ENCODE data around the gene ZBTB44. TPM values are rescaled to one million over a fixed set of nuclear protein-coding genes. Genes with fewer than 3 reads are reported as not detected.

Gene ZBTB44, protein sequence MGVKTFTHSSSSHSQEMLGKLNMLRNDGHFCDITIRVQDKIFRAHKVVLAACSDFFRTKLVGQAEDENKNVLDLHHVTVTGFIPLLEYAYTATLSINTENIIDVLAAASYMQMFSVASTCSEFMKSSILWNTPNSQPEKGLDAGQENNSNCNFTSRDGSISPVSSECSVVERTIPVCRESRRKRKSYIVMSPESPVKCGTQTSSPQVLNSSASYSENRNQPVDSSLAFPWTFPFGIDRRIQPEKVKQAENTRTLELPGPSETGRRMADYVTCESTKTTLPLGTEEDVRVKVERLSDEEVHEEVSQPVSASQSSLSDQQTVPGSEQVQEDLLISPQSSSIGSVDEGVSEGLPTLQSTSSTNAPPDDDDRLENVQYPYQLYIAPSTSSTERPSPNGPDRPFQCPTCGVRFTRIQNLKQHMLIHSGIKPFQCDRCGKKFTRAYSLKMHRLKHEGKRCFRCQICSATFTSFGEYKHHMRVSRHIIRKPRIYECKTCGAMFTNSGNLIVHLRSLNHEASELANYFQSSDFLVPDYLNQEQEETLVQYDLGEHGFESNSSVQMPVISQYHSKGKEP
- 5.0 and 6.9 TPM in 2 replicates for polyA plus RNA-seq (2012; rRNA removed)
- polyA plus RNA-seq (2012; cell fraction: cytosol; rRNA removed): 5.8 and 6.4 TPM in 2 replicates
- 7.8 and 15.1 TPM in 2 replicates for polyA plus RNA-seq (2012; cell fraction: nucleus; rRNA removed)

DNA sequence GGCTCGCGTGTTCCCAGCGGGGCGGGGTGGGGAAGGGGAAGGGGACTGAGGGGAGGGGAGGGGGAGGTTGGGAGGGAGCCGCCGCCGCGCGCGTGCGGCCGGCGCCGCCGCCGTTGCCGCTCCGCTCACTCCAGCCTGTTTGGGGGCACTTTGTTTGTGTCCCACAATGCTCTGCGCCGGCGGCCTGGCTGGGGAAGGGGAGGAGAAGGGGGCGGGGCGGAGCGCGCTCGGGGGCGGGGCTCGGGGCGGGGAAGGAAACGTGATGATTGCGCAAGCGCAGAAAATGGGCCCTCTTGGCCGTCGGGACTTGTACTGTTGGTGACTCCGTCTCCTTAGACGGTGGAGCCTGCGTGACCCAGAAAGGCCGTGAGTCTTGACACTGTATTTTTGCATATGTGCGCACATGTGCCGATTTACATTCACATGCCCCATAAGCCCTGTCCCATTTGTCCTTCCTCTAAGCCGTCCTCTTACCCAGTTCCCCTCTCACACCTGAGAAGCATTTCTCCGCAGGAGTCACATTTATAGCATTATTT lies at the start of gene ZBTB44:
Gene ZBTB44 (minus strand): TSS at position 168 of the 536 bp plus-strand sequence. CDS start 53,044 bp downstream, outside the sequence.
- DNase-seq: peak; percentile 98
- H3K27ac ChIP-seq (ENCODE audit: low read depth in 2 of 2, low read length in 1 of 2): peak within 1 kb of the TSS; percentile 63 to 82
- H3F3A ChIP-seq (replicated peaks; ENCODE audit: insufficient read depth): peaks cover 3% of the 10 kb centered on the region
- TF ChIP-seq NFIC (IDR thresholded peaks at IDR 0.05; ENCODE audit: borderline replicate concordance) (no peak), POLR2AphosphoS5 (IDR thresholded peaks at IDR 0.05; ENCODE audit: low read depth, low read length) (peak; percentile 63), NRF1 (IDR thresholded peaks at IDR 0.05; ENCODE audit: low read depth, low read length) (0 out of 2 replicates have a peak, but pooled peaks have one; percentile 17)
- peak within 1 kb of the TSS; percentile 69 to 74 for H3K4me3 ChIP-seq (ENCODE audit: low read depth in 2 of 2, low read length in 1 of 2)
- POLR2A ChIA-PET: no interaction called here
- no peaks in the 10 kb centered on the region for H3K27me3 ChIP-seq (ENCODE audit: insufficient read depth)
- H3K4me2 ChIP-seq: peak within 1 kb of the TSS; percentile 84
- H3K9me3 ChIP-seq: no peaks in the 10 kb centered on the region
- peak within 1 kb of the TSS; percentile 80 for H3K9ac ChIP-seq
- CTCF ChIA-PET: no interaction called here
- H4K20me1 ChIP-seq (ENCODE audit: insufficient read depth): no peaks in the 10 kb centered on the region
- WGBS (ENCODE audit: low lambda C conversion rate): 8% methylated on average over 21 of the region's 42 CpGs
- H2AFZ ChIP-seq (ENCODE audit: low read depth): peak within 1 kb of the TSS; percentile 100
- no peaks in the 10 kb centered on the region for H3K9me2 ChIP-seq
- H3K79me2 ChIP-seq (ENCODE audit: insufficient read depth): peaks cover 40% of the 10 kb centered on the region
- H3K4me1 ChIP-seq (ENCODE audit: control insufficient read depth in 1 of 2, insufficient read depth in 2 of 2, low read depth in 1 of 2, low read length in 1 of 2): peaks cover 8% of the 10 kb centered on the region in 2 experiments; a peak in 3 of 4 replicates
- H3K36me3 ChIP-seq (replicated peaks in 1 of 2; ENCODE audit: control insufficient read depth in 1 of 2, insufficient read depth in 2 of 2, low read length in 1 of 2): no peaks in the 10 kb centered on the region

DNA sequence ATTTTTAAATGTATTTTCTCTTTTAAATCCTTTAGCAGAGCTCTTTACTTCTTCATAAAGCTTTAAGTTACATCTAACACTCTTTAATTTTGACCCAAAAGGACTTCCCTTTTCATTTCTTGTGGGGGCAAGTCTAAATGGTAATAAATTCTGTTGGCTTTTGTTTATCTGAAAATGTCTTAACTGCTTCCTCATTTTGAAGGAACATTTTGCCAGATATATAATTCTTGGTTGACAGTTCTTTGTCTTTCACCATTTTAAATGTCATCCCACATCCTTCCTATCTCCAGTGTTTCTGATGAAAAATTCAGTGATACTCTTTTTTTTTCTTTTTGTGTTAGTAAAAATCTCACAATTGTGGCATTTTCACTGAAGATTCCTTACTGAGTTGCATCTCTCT lies 44.7 kb upstream of the ZBTB44 start:
- TF ChIP-seq JUND (IDR thresholded peaks at IDR 0.05) (no peak), SMC3 (IDR thresholded peaks at IDR 0.05; ENCODE audit: low read depth, low read length) (no peak)
- TF ChIP-seq, protein P1, sequence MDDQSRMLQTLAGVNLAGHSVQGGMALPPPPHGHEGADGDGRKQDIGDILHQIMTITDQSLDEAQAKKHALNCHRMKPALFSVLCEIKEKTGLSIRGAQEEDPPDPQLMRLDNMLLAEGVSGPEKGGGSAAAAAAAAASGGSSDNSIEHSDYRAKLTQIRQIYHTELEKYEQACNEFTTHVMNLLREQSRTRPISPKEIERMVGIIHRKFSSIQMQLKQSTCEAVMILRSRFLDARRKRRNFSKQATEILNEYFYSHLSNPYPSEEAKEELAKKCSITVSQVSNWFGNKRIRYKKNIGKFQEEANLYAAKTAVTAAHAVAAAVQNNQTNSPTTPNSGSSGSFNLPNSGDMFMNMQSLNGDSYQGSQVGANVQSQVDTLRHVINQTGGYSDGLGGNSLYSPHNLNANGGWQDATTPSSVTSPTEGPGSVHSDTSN (IDR thresholded peaks at IDR 0.05): no peak
- H3K9ac ChIP-seq: no peak overlapping the region
- peaks cover 11% of the 10 kb centered on the region; the same call in 1 of the 2 replicates for H3K9me3 ChIP-seq
- H4K20me1 ChIP-seq (ENCODE audit: insufficient read depth): no peaks in the 10 kb centered on the region
- POLR2A ChIA-PET: no interaction called here
- H3K27ac ChIP-seq (ENCODE audit: low read depth in 2 of 2, low read length in 1 of 2): no peak overlapping the region
- H3K79me2 ChIP-seq (ENCODE audit: insufficient read depth): no peaks in the 10 kb centered on the region
- H3K4me3 ChIP-seq (ENCODE audit: low read depth in 2 of 2, low read length in 1 of 2): no peak overlapping the region
- no peaks in the 10 kb centered on the region for H3K9me2 ChIP-seq
- no peak overlapping the region for H3K4me2 ChIP-seq
- H3F3A ChIP-seq (replicated peaks; ENCODE audit: insufficient read depth): no peaks in the 10 kb centered on the region
- H3K4me1 ChIP-seq (ENCODE audit: control insufficient read depth in 1 of 2, insufficient read depth in 2 of 2, low read depth in 1 of 2, low read length in 1 of 2): no peaks in the 10 kb centered on the region
- CTCF ChIA-PET: interaction anchor here (1.1 kb wide), 1 partner anchor 13 kb away, joined by 3 read pairs; no protein-coding TSS in a partner anchor
- H3K27me3 ChIP-seq (ENCODE audit: insufficient read depth): no peaks in the 10 kb centered on the region; the same call in 1 of the 2 replicates
- DNase-seq: no peak
- H3K36me3 ChIP-seq (replicated peaks in 1 of 2; ENCODE audit: control insufficient read depth in 1 of 2, insufficient read depth in 2 of 2, low read length in 1 of 2): no peaks in the 10 kb centered on the region
- no peak overlapping the region for H2AFZ ChIP-seq (ENCODE audit: low read depth)

DNA sequence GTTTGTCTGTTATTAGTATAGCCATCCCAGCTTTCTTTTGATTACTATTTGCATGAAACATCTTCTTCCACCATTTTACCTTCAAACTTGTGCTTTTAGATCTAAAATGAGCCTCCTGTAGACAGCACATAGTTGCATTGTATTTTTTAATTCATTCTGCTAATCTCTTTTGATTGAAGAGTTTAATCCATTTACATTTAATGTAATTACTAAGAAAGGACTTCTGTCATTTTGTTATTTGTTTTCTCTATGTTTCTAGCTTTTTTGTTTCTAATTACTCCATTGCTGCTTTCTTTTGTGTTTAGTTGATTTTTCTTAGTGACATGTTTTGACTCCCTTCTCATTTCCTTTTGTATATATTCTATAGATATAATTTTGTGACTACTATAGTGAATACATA lies 43.7 kb upstream of the ZBTB44 start:
- Histone ChIP-seq H2AFZ (ENCODE audit: low read depth) (no peak overlapping the region), H3K27me3 (ENCODE audit: insufficient read depth) (no peaks in the 10 kb centered on the region; the same call in 1 of the 2 replicates), H3K4me2 (no peak overlapping the region), H3K4me3 (ENCODE audit: low read depth in 2 of 2, low read length in 1 of 2) (no peak overlapping the region), H3K9ac (no peak overlapping the region), H3K79me2 (ENCODE audit: insufficient read depth) (no peaks in the 10 kb centered on the region), H3K9me3 (peaks cover 11% of the 10 kb centered on the region; the same call in 1 of the 2 replicates), H3F3A (replicated peaks; ENCODE audit: insufficient read depth) (no peaks in the 10 kb centered on the region), H3K9me2 (no peaks in the 10 kb centered on the region), H3K4me1 (ENCODE audit: control insufficient read depth in 1 of 2, insufficient read depth in 2 of 2, low read depth in 1 of 2, low read length in 1 of 2) (no peaks in the 10 kb centered on the region), H3K36me3 (replicated peaks in 1 of 2; ENCODE audit: control insufficient read depth in 1 of 2, insufficient read depth in 2 of 2, low read length in 1 of 2) (no peaks in the 10 kb centered on the region), H4K20me1 (ENCODE audit: insufficient read depth) (no peaks in the 10 kb centered on the region), H3K27ac (ENCODE audit: low read depth in 2 of 2, low read length in 1 of 2) (no peak overlapping the region)
- ChIA-PET POLR2A (no interaction called here), CTCF (interaction anchor here (1.1 kb wide), 1 partner anchor 12 kb away, joined by 3 read pairs; no protein-coding TSS in a partner anchor)
- no peak for DNase-seq
- TF ChIP-seq POLR2AphosphoS5 (IDR thresholded peaks at IDR 0.05; ENCODE audit: low read depth, low read length) (no peak), FOXM1 (IDR thresholded peaks at IDR 0.05; ENCODE audit: low read depth) (no peak), JUND (IDR thresholded peaks at IDR 0.05) (no peak)
- TF ChIP-seq, protein P1 (IDR thresholded peaks at IDR 0.05): no peak
- TF ChIP-seq, protein P2, sequence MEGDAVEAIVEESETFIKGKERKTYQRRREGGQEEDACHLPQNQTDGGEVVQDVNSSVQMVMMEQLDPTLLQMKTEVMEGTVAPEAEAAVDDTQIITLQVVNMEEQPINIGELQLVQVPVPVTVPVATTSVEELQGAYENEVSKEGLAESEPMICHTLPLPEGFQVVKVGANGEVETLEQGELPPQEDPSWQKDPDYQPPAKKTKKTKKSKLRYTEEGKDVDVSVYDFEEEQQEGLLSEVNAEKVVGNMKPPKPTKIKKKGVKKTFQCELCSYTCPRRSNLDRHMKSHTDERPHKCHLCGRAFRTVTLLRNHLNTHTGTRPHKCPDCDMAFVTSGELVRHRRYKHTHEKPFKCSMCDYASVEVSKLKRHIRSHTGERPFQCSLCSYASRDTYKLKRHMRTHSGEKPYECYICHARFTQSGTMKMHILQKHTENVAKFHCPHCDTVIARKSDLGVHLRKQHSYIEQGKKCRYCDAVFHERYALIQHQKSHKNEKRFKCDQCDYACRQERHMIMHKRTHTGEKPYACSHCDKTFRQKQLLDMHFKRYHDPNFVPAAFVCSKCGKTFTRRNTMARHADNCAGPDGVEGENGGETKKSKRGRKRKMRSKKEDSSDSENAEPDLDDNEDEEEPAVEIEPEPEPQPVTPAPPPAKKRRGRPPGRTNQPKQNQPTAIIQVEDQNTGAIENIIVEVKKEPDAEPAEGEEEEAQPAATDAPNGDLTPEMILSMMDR (IDR thresholded peaks at IDR 0.05): no peak

All from SK-N-SH (cell line).